PC-9 (cell line): ENCODE results near the gene KIFC3. TPM values are rescaled to one million over a fixed set of nuclear protein-coding genes. Genes with fewer than 3 reads are reported as not detected.

Experiments used
- BruUV-seq: library from RNA; stranded (reverse); fragments of 400-500 nt; replicated peaks from 2 replicates; lab custom pipeline; 2021; lab: Mats Ljungman, UMichigan
- CTCF ChIA-PET: fragments of 300-600 bp; sonication (Branson Sonifier 250); formaldehyde crosslinking; loops from one replicate; lab custom pipeline; 2022; ENCODE audit warnings: antibody characterized with exemption; lab: Charles Lee
- POLR2A ChIA-PET: fragments of 300-600 bp; sonication (Branson Sonifier 250); formaldehyde crosslinking; loops from one replicate; lab custom pipeline; 2022; ENCODE audit warnings: antibody characterized with exemption; ENCODE audit not compliant: unreplicated experiment; lab: Charles Lee
- DNase-seq, 2 experiments: peaks; one replicate each; pipeline versions ENCODE4 v3.0.0 to v3.0.0-alpha.2; 2015 to 2022; ENCODE audit warnings: mixed read lengths in 1 of 2
- H2AFZ ChIP-seq: fragments of 200-600 bp; sonication (generic); 2 replicates; pipeline ENCODE4 v1.8.1; 2017; ENCODE audit warnings: antibody characterized with exemption
- H3F3A ChIP-seq: fragments of 200-600 bp; sonication (generic); 2 replicates; pipeline ENCODE4 v1.8.1; 2017; ENCODE audit warnings: antibody characterized with exemption, mild to moderate bottlenecking, low read depth; ENCODE audit not compliant: insufficient read depth
- H3K27ac ChIP-seq: fragments of 200-600 bp; sonication (generic); 2 replicates; pipeline ENCODE4 v1.6.1; 2016; ENCODE audit warnings: mixed run types
- H3K27me3 ChIP-seq: fragments of 200-600 bp; sonication (generic); 2 replicates; pipeline ENCODE4 v1.6.1; 2016; ENCODE audit warnings: low read depth, mixed run types; ENCODE audit not compliant: insufficient read depth
- H3K36me3 ChIP-seq: fragments of 200-600 bp; sonication (generic); 2 replicates; pipeline ENCODE4 v1.6.1; 2016; ENCODE audit warnings: low read depth, mixed run types
- H3K4me1 ChIP-seq: fragments of 200-600 bp; sonication (generic); replicated peaks from 2 replicates; pipeline ENCODE4 v1.6.1; 2016; ENCODE audit warnings: mixed run types; ENCODE audit not compliant: insufficient read depth
- H3K4me2 ChIP-seq: fragments of 200-600 bp; sonication (generic); 2 replicates; pipeline ENCODE4 v1.6.1; 2017; ENCODE audit warnings: mixed run types
- H3K4me3 ChIP-seq: fragments of 200-600 bp; sonication (generic); 2 replicates; pipeline ENCODE4 v1.6.1; 2016; ENCODE audit warnings: mixed run types
- H3K79me2 ChIP-seq: fragments of 200-600 bp; sonication (generic); 2 replicates; pipeline ENCODE4 v1.6.1; 2017; ENCODE audit warnings: low read depth, mixed run types
- H3K9me2 ChIP-seq: fragments of 200-600 bp; sonication (generic); 2 replicates; pipeline ENCODE4 v1.8.1; 2017; ENCODE audit warnings: mild to moderate bottlenecking; ENCODE audit not compliant: insufficient read depth
- H3K9me3 ChIP-seq: fragments of 200-600 bp; sonication (generic); 2 replicates; pipeline ENCODE4 v1.8.1; 2016; ENCODE audit warnings: low read depth; ENCODE audit not compliant: insufficient read depth
- H4K20me1 ChIP-seq: fragments of 200-600 bp; sonication (generic); 2 replicates; pipeline ENCODE4 v1.8.1; 2017; ENCODE audit not compliant: insufficient read depth
- EZH2 ChIP-seq: fragments of 200-600 bp; sonication (generic); IDR thresholded peaks from 2 replicates; pipeline ENCODE4 v1.8.0; 2017; ENCODE audit warnings: antibody characterized with exemption, low read depth
- intact Hi-C: fragments of 100-400 bp; cut with micrococcal nuclease; formaldehyde crosslinking; loops from one replicate; pipeline ENCODE4 v1.10.0; 2022; ENCODE audit not compliant: unreplicated experiment
- total RNA-seq: library from RNA; stranded (reverse); gene quantifications from 2 replicates; pipeline ENCODE4 v1.2.3, GENCODE V29; 2021
- TF ChIP-seq, protein P1 (sequence below): fragments of 200-600 bp; sonication (generic); conservative IDR thresholded peaks from 2 replicates; pipeline ENCODE4 v1.6.1; 2017; ENCODE audit warnings: mixed run types, antibody characterized with exemption, mild to moderate bottlenecking, moderate library complexity

The KIFC3 gene
- total RNA-seq, 1 experiment from 2014 or later, result 52.5 TPM

DNA sequence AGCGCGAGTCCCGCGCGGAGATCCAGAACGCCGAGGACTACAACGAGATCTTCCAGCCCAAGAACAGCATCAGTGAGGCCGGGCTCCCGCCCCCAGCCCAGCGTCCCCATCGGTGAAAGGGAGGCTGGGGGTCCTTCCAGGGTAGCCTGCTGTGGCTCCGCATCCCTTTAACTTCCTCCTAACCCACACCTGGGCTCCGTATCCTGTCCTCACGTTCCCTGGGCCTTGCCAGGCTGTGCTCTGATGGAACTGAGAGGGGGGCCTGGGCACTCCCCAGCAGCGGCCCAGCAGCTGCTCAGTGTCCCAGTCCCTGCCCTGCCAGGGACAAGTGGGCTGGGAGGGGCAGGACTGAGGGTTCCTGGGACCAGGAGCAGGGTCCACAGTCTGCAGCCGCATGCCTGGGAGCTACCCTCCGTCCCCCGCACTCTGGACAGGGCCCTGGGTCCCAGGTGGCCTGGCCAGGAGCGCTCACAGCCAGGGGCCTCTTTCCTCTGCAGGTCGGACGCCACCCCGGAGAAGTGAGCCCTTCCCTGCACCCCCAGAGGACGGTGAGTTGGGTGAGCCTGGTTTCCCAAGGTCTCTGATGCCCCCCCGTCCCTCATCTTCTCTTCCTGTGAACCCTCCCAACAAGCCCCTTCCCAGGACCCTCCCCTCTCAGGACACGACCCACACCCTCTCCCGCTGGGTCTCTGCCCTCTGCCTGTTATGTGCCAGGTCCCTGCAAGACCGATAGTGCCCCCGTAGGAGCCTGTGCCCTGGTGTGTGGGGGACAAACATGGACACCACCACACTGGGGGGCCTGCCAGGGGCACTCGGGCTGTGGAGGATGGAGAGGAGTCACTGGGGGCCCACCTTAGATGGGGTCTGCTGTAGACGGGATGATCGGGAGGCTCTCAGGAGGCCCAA, 48.6 kb downstream of the KIFC3 start:
- no peak overlapping the region for H3K4me3 ChIP-seq
- BruUV-seq, result no TSS peak
- H3K9me3 ChIP-seq, result no peaks in the 10 kb centered on the region
- TF ChIP-seq, protein P1, sequence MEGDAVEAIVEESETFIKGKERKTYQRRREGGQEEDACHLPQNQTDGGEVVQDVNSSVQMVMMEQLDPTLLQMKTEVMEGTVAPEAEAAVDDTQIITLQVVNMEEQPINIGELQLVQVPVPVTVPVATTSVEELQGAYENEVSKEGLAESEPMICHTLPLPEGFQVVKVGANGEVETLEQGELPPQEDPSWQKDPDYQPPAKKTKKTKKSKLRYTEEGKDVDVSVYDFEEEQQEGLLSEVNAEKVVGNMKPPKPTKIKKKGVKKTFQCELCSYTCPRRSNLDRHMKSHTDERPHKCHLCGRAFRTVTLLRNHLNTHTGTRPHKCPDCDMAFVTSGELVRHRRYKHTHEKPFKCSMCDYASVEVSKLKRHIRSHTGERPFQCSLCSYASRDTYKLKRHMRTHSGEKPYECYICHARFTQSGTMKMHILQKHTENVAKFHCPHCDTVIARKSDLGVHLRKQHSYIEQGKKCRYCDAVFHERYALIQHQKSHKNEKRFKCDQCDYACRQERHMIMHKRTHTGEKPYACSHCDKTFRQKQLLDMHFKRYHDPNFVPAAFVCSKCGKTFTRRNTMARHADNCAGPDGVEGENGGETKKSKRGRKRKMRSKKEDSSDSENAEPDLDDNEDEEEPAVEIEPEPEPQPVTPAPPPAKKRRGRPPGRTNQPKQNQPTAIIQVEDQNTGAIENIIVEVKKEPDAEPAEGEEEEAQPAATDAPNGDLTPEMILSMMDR, result no peak
- TF ChIP-seq EZH2, result no peak
- H3K27me3 ChIP-seq, result no peaks in the 10 kb centered on the region
- ChIA-PET POLR2A (no interaction called here), CTCF (no interaction called here)
- no peak overlapping the region for H2AFZ ChIP-seq
- H3K9me2 ChIP-seq, result no peaks in the 10 kb centered on the region
- no peaks in the 10 kb centered on the region; the same call in 1 of the 2 replicates for H3F3A ChIP-seq
- DNase-seq, result no peak
- H4K20me1 ChIP-seq, result peaks cover 5% of the 10 kb centered on the region; the same call in 1 of the 2 replicates
- H3K4me2 ChIP-seq, result no peak overlapping the region
- no peak overlapping the region for H3K27ac ChIP-seq
- no peaks in the 10 kb centered on the region for H3K36me3 ChIP-seq
- no peaks in the 10 kb centered on the region; the same call in 1 of the 2 replicates for H3K4me1 ChIP-seq
- intact Hi-C loops, result no loop called here
- no peaks in the 10 kb centered on the region for H3K79me2 ChIP-seq

DNA sequence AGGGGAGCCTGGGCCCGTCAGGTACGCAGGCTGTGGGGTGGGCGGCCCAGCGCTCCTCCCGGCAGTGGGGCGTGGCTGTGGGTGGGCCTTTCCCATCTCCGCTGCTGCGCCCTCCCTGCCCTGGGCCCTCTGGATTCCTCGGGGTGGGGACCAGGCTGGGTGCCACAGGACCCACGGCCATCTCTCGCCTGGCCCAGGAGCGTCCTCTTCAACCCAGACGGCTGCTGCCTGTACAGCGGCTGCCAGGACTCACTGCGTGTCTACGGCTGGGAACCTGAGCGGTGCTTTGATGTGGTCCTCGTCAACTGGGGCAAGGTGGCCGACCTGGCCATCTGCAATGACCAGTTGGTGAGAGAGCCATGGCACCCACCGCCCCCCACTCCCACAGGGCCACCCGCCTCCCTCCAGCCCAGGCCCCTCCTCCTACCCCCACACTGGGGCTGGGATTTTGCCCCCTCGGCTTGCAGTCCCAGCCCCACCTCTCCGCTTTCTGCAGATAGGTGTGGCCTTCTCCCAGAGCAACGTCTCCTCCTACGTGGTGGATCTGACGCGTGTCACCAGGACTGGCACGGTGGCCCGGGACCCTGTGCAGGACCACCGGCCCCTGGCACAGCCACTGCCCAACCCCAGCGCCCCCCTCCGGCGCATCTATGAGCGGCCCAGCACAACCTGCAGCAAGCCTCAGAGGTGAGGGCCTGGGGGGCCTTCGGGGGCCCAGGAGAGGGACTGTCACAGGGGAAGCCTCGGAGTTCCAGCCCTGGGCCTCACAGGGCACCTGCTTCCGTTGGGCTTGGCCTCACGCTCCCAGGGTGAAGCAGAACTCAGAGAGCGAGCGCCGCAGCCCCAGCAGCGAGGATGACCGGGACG, 49.5 kb downstream of the KIFC3 start:
- POLR2A ChIA-PET, result no interaction called here
- Histone ChIP-seq H3K4me2 (no peak overlapping the region), H2AFZ (no peak overlapping the region), H4K20me1 (peaks cover 5% of the 10 kb centered on the region; the same call in 1 of the 2 replicates), H3K9me2 (no peaks in the 10 kb centered on the region), H3K27ac (no peak overlapping the region), H3K4me1 (no peaks in the 10 kb centered on the region; the same call in 1 of the 2 replicates), H3K79me2 (no peaks in the 10 kb centered on the region), H3K4me3 (no peak overlapping the region), H3F3A (no peaks in the 10 kb centered on the region; the same call in 1 of the 2 replicates), H3K9me3 (no peaks in the 10 kb centered on the region), H3K36me3 (no peaks in the 10 kb centered on the region), H3K27me3 (no peaks in the 10 kb centered on the region)
- no TSS peak for BruUV-seq
- no peak for DNase-seq
- TF ChIP-seq EZH2, result no peak
- TF ChIP-seq, protein P1, result no peak
- intact Hi-C loops, result no loop called here
- CTCF ChIA-PET, result no interaction called here

DNA sequence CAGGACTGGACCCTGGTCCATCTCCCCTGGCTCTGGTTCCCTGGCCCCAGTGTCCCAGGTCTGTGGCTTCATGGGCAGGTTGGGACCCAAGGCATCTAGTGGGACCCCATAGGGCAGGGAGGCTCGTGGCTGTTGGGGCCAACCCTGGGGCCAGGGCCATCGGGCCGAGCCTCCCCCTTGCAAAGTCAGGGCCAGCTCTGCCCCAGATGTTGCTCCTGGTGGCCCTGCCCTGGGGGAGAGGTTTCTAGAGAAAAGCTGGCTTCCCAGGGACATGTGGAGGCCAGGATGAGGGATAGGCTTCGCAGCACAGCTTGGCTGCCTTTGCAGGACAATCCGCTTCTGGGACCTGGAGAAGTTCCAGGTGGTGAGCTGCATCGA, 50.1 kb downstream of the KIFC3 start:
- Histone ChIP-seq H3K9me2 (no peaks in the 10 kb centered on the region), H3K36me3 (no peaks in the 10 kb centered on the region), H3K27me3 (no peaks in the 10 kb centered on the region), H3K4me2 (no peak overlapping the region), H3K9me3 (no peaks in the 10 kb centered on the region), H3K79me2 (no peaks in the 10 kb centered on the region), H3K4me1 (no peaks in the 10 kb centered on the region), H2AFZ (no peak overlapping the region), H4K20me1 (peaks cover 5% of the 10 kb centered on the region; the same call in 1 of the 2 replicates), H3F3A (no peaks in the 10 kb centered on the region; the same call in 1 of the 2 replicates), H3K4me3 (no peak overlapping the region), H3K27ac (no peak overlapping the region)
- POLR2A ChIA-PET, result no interaction called here
- no peak for TF ChIP-seq EZH2
- TF ChIP-seq, protein P1, result no peak
- DNase-seq, result no peak
- CTCF ChIA-PET, result no interaction called here
- intact Hi-C loops, result no loop called here
- BruUV-seq, result no TSS peak
